Right hindlimb (tissue), 1 donor: ENCODE results near the gene C4BPB.
"Not testable (repeated sequence)": the region's sequence is repeated elsewhere in the genome, so short reads cannot be mapped to it uniquely, and the experiment has no call there.

ENCODE experiments used
- DNase-seq: peaks from one replicate; pipeline ENCODE4 v3.0.0-alpha.2; 2018

C4BPB gene, protein sequence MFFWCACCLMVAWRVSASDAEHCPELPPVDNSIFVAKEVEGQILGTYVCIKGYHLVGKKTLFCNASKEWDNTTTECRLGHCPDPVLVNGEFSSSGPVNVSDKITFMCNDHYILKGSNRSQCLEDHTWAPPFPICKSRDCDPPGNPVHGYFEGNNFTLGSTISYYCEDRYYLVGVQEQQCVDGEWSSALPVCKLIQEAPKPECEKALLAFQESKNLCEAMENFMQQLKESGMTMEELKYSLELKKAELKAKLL

DNA sequence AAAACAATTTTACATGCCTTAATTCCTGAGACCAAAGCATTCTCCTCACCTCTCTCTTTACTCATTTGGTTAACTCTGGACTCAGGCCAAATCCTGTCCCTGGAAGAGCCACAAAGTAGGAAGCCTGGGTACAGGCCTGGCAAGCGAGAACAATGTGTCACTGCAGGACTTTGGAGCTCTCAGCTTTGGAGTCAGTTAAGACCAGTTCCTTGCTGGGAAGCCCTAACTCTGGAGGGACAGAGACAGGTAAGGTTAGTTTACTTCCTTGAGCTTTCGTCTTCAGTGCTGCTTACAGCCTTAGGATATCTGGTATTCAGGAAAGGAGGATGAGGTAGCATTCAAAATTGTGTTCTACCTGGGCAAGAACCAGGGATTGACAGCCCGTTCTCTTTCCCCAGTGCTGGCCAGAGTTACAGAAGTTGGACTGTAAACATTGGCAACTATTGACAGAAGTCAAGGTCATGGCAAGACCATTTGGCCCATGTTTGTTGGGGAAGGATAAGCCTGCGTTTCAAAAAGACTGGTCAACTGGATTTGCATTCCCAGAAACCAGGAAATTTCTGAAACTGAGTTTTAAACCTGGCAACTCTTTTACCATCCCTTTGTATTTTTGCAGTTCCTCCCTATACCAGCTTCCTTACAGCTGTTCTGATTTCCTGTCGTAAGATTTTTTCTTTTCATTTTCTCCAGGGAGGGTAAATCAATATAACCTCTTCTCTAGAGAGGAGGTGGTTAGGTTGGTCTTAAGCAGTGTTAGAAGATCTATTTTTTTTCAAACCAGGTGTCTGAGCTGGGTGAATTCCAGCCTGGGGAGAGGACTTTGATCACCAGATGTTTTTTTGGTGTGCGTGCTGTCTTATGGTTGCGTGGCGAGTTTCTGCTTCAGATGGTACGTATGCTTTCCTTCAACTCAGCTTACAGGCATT, at the start of gene C4BPB:
Gene C4BPB, plus strand, starts transcription at position 160 of the 926 bp plus-strand sequence. Its CDS starts 672 bp downstream, at position 832.
- no peak for DNase-seq

DNA sequence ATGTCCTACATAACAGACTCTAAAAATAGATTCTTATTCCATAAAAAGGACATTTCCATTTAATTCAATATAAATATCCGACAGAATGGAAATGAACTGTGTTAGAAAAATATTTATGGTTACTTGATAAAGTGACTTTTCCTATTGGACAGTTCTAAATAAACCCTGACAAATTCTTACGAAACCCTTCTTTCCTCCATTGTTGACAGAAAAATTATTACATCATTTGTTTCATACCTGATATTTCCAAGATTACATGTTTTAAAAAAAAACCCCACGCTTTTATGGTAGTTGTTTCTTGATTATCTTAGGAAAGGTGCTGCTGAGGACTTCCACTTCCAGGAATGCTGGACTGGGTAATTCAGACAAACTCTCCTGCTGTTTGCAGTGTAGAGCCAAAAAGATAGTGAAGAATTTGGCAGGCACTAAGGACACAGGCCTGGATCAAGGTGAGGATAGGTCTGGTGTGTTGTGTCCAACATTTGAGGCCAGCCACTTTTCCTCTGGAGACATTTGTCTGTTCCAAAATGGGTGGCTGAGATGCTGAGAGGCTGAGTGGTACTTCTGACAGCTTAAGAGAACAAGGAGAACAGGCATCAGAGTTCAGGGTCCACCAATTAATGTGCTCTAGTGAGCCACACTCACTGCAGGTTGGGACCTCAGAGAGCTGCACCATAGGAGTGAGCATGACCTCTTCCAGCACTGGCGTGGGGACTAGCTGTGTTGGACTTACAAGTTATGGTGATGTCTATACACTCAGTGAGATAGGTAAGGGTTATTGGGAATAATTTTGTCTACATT, 49.1 kb upstream of the C4BPB start:
- DNase-seq = no peak

DNA sequence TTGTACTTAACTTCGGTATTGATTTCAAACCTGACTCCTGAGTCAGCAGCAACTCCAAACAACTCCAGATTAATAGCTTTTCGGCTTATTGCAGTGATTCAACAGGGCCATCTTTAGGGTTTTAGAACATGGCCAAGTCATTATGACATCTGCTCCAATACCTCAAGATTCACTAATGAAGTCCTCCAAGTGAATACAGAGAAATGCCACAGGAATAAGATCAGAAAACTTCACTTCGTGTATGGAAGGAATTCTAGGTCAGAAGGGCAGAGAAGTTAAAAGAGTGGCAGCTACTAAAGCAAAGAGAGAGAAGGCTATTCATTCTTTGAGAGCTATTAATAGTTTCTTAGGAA, 48.5 kb upstream of the C4BPB start:
- DNase-seq = no peak

DNA sequence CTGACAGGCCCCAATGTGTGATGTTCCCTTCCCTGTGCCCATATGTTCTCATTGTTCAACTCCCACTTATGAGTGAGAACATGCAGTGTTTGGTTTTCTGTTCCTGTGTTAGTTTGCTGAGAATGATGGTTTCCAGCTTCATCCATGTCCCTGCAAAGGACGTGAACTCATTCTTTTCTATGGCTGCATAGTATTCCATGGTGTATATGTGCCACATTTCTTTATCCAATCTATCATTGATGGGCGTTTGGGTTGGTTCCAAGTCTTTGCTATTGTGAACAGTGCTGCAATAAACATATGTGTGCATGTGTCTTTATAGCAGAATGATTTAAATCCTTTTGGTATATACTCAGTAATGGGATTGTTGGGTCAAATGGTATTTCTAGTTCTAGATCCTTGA, 47.3 kb upstream of the C4BPB start:
- DNase-seq = not testable (repeated sequence)

DNA sequence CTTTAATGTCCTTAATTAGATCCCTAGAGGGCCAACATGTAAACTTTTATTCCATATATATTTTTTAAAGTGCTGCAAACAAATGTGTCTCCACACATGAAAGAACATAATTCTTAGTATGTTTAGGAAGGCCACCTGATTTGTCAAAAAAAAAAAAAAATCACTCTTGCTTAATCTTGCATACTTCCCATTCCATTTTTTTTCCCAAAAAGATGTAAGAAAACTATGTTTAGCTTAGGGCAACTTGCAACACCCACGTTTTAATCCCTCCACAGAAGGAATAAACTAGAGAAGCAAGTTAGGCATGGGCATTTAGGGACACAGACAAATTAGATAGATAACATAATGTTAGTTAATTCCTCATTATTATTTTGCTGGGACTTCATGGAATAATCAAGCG, 43.2 kb upstream of the C4BPB start:
- DNase-seq = no peak

DNA sequence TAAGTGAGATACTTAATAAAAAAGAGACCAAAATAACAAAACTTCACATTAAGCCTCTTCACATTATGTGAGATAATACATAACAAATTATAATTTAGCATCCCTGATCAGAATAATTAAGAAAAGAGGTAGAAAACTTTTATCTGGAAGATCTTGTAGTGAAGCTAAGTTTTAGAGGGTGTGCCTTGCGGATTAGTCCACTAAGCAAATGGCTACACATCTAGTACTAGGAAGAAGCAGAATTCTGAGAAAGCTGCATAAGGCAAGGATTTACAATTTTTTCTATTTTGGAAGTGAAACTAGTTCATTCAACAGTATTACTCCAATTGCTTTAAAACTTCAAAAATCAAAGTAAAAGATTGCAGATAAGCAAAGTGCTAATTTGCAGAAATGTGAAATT, 41.2 kb upstream of the C4BPB start:
- no peak for DNase-seq

DNA sequence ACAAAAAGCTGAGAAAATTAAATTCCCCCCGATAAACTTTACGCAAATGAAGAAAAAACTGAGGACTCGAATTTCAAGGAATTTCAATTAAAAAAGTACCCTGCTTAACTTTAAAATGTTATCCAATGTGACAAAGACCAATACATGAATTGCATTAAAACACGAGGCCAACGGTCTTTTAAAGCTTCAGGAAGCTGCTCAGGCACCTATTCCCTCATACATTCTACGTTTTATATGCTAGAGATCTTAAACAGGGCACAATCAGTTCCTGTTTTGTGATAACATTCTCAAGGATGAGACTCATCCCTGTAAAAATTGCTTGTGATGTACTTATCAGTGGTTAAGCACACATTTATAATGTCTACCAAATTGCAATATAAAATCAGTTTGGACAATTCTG, 40.6 kb upstream of the C4BPB start:
- DNase-seq = no peak

DNA sequence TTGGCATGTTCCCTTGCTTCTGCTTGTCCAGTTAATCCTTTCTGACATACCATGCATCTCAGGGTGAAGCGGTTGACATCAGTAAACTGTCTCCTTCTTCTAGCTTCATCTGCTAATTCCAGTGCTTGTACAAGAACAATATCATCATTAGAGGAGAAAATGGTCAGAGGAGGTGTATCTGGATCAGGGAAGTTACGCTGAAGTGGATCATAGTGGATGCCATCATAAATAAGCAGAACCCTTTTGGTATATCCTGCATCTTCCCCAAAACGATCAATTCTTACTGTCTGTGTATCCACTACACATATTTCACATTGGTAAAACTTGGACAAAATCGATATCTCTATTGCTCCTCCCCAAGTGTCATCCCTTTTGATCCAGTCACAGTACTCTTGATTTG, 39.6 kb upstream of the C4BPB start:
- no peak for DNase-seq

DNA sequence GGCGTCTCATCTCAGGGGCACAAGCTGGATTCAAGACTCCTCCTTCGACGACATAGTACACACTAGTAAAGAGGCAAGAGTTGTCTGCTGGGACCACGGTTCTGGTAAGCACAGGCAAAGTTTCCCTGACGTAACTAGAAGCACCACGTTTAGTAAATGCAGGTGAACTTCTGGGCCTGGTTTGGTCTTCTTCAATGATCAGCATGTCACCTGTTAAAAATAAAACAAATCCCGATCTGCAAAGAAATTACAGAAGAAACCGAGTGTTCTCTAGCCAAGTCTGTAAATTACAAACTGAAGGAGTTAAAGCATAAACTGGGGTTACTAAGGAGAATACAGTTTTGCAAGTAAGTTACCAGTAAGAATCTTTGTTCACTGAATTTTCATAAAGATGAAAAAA, 39.1 kb upstream of the C4BPB start:
- no peak for DNase-seq

DNA sequence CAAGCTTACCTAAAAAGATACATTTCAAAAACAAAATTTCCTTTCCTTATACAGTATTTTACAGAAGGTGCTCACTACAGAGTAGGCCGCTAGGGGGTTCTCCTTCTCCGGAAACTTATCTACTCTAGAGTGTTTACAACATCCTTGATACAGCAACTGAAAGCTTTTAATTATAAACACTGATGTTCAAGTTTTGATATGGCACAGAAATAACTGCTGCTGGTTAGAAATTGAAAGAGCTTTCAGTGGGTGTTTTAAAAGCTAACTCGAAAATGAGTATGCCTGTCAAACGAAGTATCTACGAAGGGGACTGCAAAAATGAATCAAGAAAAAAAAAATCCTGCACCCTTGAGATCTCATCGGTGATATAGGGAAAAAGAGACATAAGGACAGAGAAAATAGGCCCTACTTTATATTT, 38.7 kb upstream of the C4BPB start:
- DNase-seq = no peak

DNA sequence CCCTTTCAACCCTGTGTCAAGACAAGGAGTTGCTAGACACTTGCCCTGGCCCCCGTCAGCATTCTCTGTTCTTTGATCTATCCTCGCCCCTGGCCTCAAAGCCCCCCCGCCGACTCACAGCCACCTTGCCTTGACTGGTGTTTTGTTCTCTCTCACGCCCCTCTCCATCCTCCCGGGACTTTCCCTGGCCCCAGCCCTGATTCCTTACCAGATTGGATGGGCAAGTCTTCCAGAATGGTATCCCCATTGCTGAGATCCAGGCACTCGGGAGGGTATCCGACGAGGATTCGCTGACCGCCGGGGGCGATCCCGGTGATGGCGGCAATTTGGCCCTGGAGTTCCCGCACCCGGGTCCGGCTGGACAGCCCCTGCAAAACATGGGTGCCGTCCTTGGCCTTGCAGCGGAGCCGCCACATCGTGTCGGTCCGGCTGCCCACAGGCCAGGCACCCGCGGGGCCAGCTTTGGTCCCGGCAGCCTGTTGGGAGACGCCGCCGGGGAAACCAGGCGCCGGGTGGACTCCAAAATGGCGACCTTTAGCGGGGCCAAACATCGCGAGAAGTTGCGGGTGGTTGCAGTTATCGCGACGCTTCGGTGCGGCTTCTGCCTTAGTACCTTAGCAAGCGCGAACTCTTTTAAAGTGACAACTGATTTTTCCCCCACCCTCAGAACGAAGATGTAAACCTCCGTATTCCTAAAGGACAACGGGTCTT, 38.0 kb upstream of the C4BPB start:
- DNase-seq = peak; percentile 94

DNA sequence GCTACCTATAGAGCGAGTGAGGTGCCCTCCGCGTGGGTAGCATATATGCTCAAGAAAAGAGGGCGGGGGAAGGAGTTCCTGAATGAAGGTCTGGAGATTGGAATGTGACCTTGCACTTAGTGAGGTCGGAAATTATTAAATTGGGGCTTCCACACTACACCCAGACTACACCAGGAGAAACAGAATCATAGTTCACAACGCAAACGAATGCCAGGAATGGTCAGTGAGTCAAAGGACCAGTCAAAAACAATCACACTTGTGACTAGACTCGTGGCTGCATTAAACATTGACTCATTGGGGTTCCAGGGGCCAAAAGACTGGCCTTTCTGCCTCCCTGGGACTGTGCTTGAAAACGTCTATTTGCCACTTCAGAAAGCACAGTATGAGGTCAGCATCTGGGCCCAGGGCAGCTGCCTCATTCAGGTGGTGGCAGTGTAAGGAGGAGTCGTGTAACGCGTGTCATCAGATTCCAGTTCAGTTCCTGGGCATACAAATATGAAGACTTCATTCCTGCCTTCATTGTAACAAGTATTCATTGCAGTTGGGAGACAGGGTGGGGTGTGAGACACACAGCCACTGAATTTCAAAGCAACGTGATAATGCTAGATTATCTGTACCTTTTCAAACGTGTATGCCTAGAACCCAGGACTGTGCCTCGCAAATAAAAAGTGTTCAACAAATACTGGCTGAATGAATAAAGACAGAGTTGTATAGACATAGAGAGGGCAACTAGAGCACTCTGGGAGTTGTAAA, 37.3 kb upstream of the C4BPB start, which contains the start of gene YOD1:
Gene YOD1, minus strand, starts transcription at position 18 of the 753 bp plus-strand sequence. CDS start 178 bp downstream, outside the sequence.
- DNase-seq = no peak

DNA sequence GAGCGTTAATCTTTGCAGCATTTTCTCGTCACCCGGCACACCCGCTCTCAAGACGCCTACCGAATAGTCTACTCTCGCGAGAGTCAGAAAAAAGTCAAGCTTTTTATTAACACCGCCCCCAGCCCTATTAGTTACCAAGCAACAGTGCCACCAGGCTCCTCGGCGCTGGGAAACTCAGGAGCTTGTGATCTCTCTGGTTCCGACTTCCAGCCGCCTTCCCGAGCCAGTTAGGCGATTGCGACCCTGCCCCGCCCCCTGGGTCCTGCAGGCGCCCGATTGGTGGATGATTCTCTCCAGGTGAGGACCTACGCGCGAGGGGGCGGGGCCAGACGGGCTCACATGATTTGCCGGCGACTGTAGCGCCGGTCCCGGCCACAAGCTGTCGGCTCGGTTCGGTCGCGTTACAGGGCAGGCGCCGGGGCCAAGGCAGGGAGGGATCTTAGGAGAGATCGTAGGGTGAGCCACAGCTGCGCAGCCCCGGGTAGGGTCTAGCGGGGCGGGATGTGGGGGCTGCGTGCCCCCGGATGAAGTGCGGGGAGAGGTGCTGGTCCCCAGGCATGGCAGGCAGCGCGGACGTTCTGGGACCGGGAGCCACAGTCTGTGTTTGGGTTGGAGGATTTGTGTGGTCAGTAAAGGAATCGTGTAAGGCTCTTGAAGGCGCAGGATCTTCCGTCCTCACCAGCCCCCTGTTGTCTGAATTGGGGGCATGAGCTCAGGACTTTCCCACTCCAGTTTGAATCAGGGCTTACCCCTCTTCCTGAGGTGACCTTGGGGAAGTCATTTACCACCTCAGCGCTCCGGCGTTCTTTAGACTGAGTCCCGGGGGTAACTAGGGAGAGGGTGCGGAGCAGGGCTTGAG, 35.5 kb upstream of the C4BPB start, which contains the start of gene PFKFB2:
Gene PFKFB2, plus strand, starts transcription at position 365 of the 859 bp plus-strand sequence. CDS start 1,443 bp downstream, outside the sequence.
- DNase-seq = peak; percentile 94

DNA sequence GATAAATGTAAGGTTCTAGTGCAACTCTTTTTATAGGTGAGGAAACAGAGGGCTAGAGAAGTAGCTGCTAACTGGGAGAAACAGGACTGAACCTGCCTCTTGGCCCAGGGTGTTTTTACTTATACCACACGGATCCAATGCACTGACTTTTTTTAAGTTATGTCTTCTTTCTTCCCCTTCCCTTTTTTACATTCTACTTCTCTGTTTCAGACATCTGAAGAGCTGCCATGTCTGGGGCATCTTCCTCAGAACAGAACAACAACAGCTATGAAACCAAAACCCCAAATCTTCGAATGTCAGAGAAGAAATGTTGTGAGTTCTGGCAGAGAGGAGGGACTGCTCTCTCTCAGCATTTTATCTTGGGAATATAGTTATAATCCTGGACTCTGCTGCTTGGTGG, 34.2 kb upstream of the C4BPB start:
- DNase-seq = no peak

DNA sequence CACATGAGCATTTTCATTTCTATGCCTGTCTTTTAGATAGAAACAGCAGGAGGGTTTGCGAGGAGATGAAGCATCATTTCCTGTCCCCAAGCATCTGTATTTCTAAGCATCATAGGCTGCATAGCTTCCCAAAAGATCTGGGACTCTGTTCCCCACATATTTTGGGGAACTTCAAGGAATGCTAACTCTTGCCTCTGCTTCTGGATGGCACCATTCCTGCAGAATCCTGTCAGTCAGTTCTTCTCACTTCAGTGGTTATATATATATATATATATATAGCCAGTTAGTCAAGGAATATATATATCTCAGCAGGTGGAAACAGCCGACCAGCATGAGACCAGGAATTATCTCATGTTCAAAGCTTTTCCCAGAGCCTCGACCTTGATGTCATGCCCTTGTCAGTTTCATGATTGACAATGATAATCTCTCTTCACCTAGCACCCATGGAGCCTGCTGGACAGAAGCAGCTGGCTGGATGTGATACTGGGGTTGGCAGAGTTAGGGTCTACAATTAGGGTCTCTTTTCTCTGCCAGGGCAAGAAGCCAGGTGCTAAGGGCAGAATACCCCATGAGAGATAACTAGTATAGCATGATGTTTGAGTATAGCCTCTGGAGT, 33.2 kb upstream of the C4BPB start:
- no peak for DNase-seq

DNA sequence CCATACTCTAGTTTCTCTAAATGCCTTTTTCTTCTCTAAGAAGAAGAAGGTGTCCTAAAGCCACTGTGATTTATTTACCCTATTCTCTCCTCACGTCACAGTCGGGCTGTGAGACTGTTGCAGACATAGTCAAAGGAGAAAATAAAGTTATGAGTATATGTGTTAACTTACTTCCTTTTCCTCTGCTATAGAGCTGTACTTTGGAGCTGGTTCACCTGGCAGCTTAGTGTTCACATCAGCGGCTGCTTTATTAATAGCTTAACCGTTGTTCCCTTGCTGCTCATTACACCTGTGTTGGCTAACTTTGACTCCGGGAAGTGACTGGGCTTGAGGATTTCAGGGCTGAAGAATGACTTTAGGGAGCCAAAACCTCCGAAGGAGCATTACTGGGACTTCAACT, 32.0 kb upstream of the C4BPB start:
- no peak for DNase-seq

DNA sequence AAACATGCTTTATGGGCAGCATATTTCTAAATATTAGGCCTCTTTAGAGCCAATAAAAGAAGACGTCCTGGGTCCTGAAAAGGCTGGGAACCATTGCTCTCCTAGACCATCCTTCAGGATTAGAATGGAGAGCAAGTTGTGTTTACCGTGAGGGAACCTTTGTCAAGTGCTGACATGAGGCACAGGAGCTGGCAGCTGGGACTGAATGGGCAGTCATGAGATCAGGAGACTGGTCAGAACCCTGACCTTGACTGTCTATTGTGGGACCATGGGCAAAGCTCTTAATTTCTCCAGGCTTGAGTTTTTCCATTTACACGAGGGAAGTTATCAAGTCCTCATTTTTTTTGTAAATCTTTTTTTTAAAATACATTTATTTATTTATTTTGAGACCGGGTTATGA, 30.4 kb upstream of the C4BPB start:
- no peak for DNase-seq

DNA sequence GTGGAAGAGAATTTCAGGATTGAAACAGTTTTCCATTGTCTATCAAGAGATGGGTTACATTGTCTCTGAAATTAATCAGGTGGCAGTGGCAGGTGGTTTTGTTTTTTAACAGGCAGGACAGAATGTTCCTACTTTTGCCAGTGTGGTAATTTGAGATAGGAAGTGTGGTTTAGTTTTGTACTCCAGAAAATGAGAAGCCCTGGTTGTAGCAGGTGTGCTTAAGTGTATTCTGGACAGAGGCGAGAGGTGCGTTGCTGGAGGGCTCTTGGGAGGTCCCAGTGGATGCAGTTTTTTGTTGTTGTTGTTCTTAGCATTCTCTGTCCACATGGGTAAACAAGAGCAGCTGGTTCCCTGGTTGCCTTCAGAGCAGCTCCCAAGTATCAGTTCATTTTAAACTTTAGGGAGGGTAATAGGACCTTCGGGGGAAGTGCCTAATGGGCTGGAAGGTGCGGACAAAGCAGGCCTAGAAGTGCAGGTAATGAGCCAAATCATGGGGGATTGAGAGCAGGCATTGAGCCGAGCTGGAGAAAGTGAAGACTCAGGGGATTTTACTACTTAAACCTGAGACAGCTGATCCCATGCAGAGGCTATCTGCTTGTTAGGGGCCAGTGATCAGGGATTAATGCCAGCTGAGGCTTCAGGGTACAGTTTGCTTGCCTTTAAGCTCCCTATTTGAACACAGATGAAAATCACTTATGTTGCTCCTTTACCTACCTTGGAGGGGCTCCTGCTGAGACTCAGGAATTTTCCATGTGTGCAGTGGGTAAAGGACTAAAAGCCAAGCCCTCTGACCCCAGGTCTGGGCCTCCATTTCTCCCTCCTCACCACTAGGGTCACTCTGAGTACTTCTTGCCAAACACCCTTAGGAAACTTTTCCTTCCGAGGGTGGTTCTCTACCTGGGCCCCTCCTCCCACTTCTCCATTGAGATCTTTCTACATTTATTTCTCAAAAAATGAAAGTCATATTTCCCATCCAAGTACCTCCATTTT, 29.5 kb upstream of the C4BPB start:
- no peak for DNase-seq

DNA sequence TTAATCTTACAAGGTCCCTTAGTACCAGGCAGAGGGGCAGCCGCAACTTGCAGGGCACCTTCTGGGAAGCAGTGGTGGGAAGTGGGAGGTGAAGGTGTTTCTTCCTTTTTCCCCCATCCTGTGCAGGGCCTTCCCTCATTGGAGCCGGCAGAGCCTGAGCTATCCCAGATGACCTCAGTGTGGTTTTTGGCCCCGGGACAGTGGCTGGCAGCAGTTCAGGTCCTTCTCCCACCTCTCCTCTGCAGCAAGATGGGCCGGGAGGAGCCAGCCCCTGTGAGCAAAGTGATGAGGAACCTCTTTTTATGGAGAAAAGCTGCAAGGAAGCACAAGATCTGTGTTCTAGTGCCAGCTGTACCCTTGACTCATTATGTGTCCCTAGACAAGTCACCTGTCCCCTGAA, 28.8 kb upstream of the C4BPB start:
- DNase-seq = no peak
